SHP77 (cell line): Measurements from ENCODE around the gene ZC3H13.

Experiments used
- DNase-seq, 2 experiments: peaks; one replicate each; lab custom pipeline; 2025; lab: John Stamatoyannopoulos, UW

Gene ZC3H13

DNA sequence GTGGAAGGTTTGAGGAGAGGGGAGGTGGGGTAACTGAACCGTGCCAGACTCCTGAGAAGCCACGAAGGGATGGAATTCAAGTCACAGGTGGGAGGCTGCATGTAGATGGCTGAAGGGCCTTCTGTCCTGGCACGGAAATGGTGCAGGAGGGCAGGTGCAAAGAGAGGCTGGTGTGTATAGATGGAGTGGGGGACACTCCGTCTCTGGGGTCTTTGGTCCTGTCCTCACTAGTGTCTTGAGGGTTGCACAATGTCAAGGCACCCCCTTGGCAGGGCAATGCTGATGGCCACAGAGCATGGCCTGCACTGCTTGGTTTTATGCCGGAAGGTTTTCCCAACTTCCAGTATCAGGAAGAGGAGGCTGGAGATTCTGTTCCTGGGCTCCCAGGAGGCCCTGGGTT lies 118.3 kb downstream of the ZC3H13 start:
- no peak for DNase-seq

DNA sequence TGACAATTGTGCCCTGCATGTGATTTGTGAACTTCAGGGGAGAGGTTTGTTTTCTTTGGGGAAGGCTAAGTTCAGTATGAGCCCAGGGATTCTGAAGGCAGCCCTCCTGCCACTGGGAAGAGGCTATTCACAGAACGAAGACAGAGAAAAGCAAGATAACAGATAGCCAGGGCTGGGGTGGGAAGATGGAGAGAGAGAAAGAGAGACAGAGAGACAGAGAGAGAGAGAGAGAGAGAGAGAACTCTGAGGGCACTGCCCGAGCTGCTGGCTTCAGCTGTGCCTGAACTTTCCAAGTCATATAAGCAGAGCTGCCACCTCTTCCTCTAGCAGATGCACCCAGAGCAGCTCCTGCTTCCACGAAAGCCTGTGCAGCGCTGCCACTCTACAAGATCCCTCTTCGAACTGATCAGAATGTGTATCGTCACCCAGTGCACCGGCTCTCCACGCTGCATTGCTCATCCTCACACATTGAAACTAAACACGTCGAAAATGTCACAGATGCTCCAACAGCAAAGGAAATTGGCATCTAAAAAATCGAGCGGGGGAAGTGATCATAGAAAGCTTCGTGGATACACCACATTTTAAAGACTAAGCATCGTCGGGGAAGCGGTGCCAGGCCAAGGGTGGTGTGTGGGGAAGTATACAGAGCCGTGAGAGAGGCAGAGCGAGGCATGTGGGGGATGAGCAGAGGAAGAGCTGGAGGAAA lies 119.2 kb downstream of the ZC3H13 start:
- no peak for DNase-seq

DNA sequence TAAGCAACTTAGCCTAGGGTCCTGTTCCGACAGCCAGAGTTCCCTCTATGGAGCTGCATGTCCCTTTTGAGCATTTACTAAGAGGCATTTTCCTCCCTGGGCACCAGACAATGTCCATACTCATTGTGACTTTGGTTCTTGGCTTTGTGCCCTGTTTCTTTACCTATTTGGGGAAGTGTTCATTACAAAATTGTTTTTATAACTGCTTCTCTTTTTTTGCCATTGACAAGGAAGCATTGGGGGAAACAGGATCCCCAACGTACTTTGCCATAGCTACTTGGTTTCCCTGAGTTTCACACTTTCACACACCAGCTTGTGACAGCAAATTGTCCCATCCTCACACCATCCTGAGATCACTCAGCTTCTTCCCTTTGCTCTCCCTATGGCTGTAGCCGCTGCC lies 119.9 kb downstream of the ZC3H13 start:
- DNase-seq = no peak

DNA sequence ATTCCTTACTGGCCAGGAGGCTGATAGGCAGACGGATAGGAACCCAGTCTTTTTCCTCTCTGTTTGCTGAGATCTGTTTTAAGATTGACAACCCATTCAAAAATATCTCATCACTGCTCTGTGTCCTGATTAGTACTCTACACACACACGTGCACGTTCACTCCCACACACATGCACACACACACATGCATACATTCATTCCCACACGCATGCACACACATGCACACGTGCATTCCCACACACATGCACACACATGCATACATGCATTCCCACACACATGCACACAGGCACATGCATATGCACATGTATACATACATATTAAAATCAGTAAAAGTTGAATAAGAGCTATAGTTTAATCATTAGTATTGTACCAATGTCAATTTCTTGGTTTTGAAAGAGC lies 120.4 kb downstream of the ZC3H13 start:
- no peak for DNase-seq

DNA sequence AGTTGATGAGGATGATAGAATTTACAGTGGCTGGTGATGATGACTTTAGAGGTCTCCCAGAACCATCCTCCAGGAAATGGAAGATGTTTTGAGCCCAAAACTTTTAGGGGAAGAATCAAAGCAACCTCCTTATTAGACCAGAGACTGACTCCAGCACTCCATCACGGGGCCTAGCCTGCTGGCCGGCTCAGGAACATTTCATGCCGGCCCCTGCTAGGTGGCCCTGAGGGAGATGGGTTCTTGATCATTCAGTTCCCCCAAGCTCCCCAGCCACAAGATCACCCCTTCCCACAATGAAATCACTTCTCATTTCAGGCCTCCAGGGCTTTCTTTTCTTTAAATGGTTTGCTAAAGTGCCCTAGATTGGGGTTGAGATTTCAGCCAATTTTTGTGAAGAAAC lies 121.3 kb downstream of the ZC3H13 start:
- no peak for DNase-seq

DNA sequence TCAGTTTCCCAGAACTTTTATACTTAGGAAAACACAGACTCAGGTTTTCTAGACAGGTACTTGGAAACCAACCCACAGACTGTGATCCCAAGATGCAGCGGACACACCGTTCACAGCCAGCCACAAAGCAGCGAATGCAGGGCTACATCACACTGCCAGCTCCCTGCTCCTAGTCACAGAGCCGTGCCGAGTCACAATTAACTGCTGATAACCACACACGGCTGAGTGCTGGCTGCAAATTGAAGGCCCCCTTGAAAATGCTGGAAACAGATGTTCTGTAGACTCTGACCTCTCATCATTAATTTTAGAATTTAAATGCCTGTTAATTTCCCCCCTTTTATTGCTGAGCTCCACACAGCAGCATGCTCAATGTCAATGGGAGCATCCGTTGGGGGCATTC lies 122.4 kb downstream of the ZC3H13 start:
- no peak for DNase-seq

DNA sequence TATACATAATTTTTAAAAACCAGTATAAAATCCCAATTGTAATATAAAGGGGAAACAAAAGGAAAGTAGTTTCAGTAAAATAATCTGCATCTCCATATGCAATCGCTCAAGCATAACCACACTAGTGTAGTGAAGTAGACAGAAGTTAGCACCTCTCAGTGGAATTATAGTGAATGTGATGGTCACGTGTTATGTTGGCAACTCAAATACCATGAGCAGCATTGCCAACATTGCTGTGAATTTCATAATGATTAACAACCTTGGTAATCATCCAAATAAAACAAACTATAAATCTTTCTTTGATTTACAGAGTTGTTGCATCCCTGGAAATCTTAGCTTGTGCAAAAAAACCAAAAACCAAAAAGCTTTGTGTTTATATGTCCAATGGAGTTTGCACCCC lies 123.7 kb downstream of the ZC3H13 start:
- DNase-seq = no peak

DNA sequence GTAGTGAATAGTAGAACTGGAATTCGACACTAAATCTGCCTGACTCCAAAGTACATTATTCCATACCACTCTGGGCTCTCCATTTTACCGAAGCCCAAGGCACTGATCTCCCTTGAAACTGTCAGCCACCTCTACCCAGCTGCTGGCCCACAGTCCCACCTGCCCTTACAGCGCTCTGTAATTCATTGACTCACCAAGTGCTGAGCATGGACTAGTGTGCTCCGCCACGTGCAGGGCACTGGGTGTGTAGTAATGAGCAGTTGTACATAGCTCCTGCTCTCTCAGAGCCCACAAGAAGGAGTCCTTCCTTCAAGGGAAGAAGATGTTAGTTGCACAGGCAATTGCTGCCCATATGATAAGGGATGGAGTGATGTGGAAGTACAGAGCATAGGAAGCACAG lies 124.4 kb downstream of the ZC3H13 start:
- no peak for DNase-seq

DNA sequence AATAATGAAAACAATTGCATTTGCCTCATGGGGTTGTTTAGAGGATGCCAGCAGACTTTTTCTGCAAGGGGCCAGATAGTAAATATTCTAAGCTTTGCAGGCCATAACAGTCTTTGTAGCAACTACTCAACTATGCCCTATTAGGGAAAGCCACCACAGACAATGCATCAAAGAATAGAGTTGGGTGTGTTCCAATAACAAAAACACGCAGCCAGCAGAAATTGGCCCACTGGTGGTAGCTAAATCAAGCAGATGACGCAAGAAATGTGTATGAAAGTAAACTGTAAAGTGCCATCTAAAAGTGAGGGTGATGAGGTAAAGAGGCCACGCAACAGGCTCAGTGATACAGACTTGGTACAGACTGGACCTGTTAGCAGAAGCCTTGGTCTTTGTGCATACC lies 125.8 kb downstream of the ZC3H13 start:
- no peak for DNase-seq

DNA sequence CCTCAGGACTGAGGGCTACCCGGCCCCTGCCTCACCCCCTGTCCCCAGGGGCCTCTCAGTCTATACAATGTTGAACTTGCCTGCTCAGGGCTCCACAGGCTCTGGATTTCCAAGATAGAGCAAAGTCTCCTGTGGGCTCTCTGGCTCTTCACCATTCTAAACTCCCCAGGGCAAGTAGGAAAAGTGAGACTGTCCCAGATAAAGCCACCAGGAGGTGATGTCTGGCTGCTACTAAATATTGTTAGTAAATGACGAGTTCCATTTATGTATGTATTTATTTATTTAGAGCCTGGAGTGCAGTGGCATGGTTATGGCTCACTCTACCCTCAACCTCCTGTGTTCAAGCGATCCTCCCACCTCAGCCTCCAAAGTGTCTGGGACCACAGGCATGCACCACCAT lies 127.4 kb downstream of the ZC3H13 start:
- no peak for DNase-seq

DNA sequence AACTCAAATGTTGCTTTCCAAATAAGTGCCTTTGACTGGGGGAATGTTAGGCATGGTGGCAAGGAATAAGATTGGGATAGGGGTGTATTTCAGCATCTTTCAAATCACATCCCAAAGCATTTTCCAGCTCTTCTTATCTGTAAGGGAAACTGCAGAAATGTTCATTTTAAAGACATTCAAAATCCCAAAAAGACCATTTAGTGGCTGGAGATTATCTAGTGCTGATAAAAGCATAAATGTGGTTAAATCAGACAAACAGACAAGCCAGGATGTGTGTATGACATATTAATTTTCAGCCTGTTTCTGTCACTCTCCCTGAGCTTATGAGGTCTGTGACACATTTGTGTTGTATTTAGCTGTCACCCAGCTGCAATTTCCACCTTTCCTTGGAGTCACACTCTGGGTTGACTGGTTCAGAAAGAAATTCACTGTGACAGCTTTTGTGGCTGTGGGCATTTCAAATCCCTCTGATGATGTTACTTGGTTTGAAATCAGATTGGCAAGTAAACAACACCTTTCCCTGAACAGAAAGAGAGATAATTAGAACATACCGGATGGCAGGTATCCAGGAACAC lies 131.3 kb downstream of the ZC3H13 start:
- DNase-seq = no peak

DNA sequence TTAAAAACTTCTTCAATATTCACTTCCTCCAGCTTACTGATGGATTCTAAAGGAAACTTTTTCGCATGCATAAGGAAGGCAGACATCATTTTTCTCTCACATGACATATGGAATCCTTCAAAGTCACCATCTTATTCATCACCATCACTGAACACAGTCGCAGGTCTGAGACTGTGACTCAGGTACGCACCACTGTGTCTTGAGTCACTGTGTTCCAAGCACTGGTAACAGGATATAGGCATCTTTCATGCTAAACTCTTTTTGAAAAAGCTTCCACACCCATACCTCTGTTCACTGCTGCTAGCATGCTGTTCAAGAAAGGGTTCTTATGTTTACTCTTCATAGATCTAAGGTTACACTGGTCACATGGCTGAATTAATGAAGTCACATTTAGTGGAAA lies 133.9 kb downstream of the ZC3H13 start:
- no peak for DNase-seq

DNA sequence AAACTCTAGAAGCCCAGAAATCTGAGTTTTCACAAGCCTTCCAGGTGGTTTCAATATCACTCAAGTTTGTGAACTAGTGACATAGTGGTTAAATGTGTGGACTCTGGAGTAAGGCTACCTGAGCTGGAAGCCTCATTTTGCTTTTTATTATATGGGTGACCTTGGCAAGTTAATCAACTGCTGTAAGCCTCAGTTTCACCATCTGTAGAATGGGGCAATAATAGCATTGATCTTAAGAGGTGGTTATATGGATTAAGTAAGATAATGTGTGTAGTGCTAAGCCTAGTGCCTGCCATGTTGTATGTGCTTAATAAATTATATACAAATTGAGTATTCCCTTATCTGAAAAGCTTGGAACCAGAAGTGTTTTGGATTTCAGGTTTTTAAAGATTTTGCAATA lies 135.5 kb downstream of the ZC3H13 start:
- DNase-seq = no peak

DNA sequence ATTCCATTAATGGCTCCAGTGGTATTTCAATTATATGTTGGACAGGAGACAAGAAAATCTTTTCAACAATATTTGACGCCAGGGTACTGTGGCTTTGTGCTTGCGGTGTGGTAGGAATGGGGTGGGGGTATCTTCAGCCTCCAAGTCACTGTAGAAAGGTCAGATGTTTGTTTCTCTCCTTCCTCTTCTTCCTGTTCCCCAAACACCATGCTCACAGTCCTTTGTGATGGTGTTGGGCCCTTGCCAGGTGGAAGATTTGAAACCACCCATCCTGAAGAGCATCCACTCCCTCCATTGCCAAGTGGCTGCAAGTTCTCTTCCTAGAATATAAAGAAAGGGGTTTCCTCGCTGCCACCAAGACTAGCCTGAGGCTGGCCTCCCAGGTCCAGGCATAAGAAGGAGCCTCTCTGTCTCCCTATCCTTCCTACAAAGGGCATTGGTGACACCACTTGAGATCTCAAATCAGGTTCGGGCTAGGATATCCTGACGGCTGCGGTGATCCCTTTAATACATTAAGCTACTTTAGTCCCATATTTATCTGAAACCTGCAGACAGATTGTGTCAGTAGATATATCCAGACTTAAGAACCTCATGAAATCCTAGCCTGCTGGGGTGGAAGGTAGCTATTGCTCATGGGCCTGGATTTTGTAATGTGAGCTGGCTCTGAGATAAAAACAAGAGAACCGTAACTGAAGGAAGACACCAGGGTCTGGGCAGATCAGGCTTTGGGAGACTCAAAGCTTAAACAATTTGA lies 136.7 kb downstream of the ZC3H13 start:
- DNase-seq = no peak

DNA sequence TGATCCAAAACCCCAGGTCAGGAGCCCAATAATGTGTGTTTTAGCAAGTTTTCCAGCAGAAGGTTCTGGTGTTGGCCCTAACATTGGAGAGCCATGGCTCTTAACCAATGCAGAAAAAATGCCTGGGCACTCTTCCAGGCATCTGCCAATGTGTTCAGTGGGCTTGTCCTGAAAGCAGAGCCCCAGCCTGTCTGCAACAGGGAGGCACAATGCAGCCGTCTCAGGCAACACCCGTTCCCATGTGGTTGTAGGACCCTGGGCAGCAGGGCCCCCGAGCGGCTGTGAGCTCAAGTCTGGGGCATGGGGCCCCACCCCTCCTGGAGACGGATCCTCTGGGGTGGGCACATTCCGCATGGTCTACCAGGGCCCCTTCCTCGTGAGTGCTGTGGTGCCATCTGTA lies 142.9 kb downstream of the ZC3H13 start:
- no peak for DNase-seq

DNA sequence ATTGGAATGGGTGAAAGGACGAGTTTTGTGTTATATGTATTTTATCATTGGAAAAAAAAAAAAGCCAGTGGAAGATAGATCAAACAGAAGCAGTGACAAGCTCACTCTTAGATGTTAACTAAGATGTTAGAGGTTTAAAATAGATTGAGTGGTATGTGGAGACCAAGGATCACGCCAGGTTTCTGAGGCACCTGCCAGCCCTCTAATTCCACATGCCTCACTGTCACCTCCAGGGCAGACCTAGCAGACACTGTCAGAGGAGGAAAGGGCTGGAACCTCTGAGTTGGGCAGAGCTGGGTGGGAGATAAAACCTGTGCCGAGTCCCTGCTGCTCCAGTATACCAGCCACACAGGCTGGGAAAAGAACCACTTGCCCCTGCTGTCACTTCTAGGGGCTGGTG lies 143.5 kb downstream of the ZC3H13 start:
- DNase-seq = no peak

DNA sequence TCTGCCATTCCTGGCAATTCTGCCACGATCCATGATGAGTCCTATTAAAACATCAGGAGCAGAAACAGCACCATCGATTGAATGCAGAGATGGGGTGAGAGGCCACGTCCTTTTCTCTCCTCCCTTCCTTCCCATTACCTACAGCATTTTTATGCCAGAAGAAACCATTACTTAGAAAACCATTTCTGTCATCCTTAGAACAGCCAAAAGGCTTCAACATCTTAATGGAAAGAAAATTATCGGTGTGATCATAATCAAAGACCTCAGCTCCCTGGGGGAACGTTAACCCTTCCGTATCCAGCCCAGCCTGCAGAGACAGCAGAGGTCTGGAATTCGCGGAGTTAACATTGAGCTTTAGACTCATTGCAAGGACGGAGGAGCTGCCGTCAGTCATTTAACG lies 145.0 kb downstream of the ZC3H13 start:
- no peak for DNase-seq
